Psoas muscle (tissue), 8 donors: ENCODE results near the gene KIAA1958. TPM values are rescaled to one million over a fixed set of nuclear protein-coding genes. Genes with fewer than 3 reads are reported as not detected.

Experiments used
- ATAC-seq, 4 donors: fragments of 200-7000 bp; cut with Tn5 transposase; one replicate each; pipeline ENCODE4 v1.9.1; 2020; ENCODE audit warnings: moderate library complexity in 3 of 4, mild to moderate bottlenecking in 2 of 4
- DNase-seq, 2 donors: peaks; one replicate each; pipeline ENCODE4 v3.0.0-alpha.2; 2020
- H3K27ac ChIP-seq: fragments of 200-600 bp; one replicate; pipeline ENCODE4 v1.8.0; 2022
- H3K27me3 ChIP-seq, 3 donors: fragments of 200-600 bp in 1 of 3; one replicate each; pipeline versions ENCODE4 v1.6.1 to v1.8.0; 2013 to 2022; ENCODE audit warnings: low read length in 2 of 3, mild to moderate bottlenecking in 2 of 3, moderate library complexity in 1 of 3; ENCODE audit not compliant: insufficient read depth in 3 of 3
- H3K36me3 ChIP-seq, 2 donors: fragments of 200-600 bp in 1 of 2; one replicate each; pipeline versions ENCODE4 v1.6.1 to v1.8.0; 2013 to 2022; ENCODE audit warnings: low read depth in 1 of 2, mild to moderate bottlenecking in 1 of 2, moderate library complexity in 1 of 2; ENCODE audit not compliant: insufficient read depth in 1 of 2
- H3K4me1 ChIP-seq: fragments of 200-600 bp; one replicate; pipeline ENCODE4 v1.8.0; 2022
- H3K4me3 ChIP-seq: fragments of 200-600 bp; one replicate; pipeline ENCODE4 v1.8.0; 2022; ENCODE audit warnings: mild to moderate bottlenecking
- H3K9me3 ChIP-seq: fragments of 200-600 bp; one replicate; pipeline ENCODE4 v1.8.0; 2022
- WGBS, 3 donors: extraction: QIAGEN DNeasy Blood & Tissue Kit; methylation state at CpG; one replicate each; pipeline versions ENCODE4 v1.1.6 to v1.1.7; 2013; 5-methylcytosine and 5-hydroxymethylcytosine counted together
- intact Hi-C, 2 donors: fragments of 100-400 bp; cut with DNase I; formaldehyde crosslinking; loops; one replicate each; pipeline versions ENCODE4 v1.11.0 to v1.14.2; 2022
- polyA plus RNA-seq, 3 donors: library from polyadenylated mRNA; stranded (reverse); fragments of 200-250 nt; gene quantifications; one replicate each; pipeline ENCODE4 v1.2.3, GENCODE V29; 2013
- total RNA-seq, 4 donors: library from RNA; stranded (reverse); fragmentation: NEBNext Ultra II Directional in 2 of 4; extraction: Animal tissue kit (Norgen Biotek cat#: 25700) in 2 of 4; gene quantifications; one replicate each; pipeline versions ENCODE4 v1.2.1 to v1.2.4, GENCODE V29; 2021 to 2023
- TF ChIP-seq, protein P1 (sequence below): fragments of 200-600 bp; IDR thresholded peaks from one replicate; pipeline ENCODE4 v1.8.0; 2022; ENCODE audit warnings: antibody characterized with exemption
- donor health status: healthy with polysubstance abuse.
- donor health status: DM: no; HTN: no; CAD: no; lungs with moderate emphysema.
- donor health status: Bipolar disorder and iron deficiency.
- donor health status: healthy.
- donor health status: DM: yes; HTN: yes; CAD: no.
- donor health status: DM: no; HTN: no; CAD: no.
- donor health status: DM: no; HTN: no; CAD: no.
- donor health status: DM: yes; HTN: yes; CAD: no.

KIAA1958 gene
- total and polyA plus RNA-seq, 7 donors = 0.56 to 4.1 (median 1.5) TPM

GRCh38 chr9:112516769-112517168 lies 30.1 kb downstream of the KIAA1958 start:
- no peaks in the 10 kb centered on the region for H3K9me3 ChIP-seq
- intact Hi-C loops = no loop called here
- DNase-seq (no peak), ATAC-seq (no peak)
- H3K27ac ChIP-seq = no peak overlapping the region
- no peaks in the 10 kb centered on the region for H3K36me3 ChIP-seq
- no peaks in the 10 kb centered on the region for H3K4me1 ChIP-seq
- no peak overlapping the region for H3K4me3 ChIP-seq
- TF ChIP-seq, protein P1, sequence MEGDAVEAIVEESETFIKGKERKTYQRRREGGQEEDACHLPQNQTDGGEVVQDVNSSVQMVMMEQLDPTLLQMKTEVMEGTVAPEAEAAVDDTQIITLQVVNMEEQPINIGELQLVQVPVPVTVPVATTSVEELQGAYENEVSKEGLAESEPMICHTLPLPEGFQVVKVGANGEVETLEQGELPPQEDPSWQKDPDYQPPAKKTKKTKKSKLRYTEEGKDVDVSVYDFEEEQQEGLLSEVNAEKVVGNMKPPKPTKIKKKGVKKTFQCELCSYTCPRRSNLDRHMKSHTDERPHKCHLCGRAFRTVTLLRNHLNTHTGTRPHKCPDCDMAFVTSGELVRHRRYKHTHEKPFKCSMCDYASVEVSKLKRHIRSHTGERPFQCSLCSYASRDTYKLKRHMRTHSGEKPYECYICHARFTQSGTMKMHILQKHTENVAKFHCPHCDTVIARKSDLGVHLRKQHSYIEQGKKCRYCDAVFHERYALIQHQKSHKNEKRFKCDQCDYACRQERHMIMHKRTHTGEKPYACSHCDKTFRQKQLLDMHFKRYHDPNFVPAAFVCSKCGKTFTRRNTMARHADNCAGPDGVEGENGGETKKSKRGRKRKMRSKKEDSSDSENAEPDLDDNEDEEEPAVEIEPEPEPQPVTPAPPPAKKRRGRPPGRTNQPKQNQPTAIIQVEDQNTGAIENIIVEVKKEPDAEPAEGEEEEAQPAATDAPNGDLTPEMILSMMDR = no peak
- H3K27me3 ChIP-seq = no peaks in the 10 kb centered on the region
- 87 to 92% (median 90%) methylated on average over 2 of the region's 2 CpGs for WGBS, 3 donors

DNA sequence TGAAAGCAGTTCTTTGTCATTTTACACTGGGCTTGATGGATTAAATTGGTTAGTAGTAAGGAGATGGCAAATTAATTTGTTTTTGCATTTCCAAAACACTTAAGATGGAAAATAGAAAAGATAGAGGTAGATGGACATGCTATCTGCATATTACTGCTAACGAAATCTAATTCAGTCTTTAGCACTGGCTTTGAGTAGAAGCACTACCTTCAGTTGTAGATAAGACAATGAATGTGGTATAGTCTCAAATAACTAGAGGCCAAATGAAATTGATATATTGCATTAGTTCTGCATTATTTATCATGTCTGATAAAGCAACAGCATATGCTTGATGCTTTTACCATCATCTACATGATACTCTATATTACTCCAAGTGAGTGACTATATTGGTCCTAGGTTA lies 33.4 kb downstream of the KIAA1958 start:
- DNase-seq = no peak
- intact Hi-C loops = no loop called here
- WGBS, 3 donors = 89 to 99% (median 97%) methylated on average over 1 of the region's 1 CpG

GRCh38 chr9:112520656-112521055 lies 34.0 kb downstream of the KIAA1958 start:
- ATAC-seq (no peak), DNase-seq (no peak)
- Histone ChIP-seq H3K27me3 (no peaks in the 10 kb centered on the region), H3K36me3 (no peaks in the 10 kb centered on the region), H3K27ac (no peak overlapping the region), H3K4me3 (no peak overlapping the region), H3K9me3 (no peaks in the 10 kb centered on the region), H3K4me1 (no peaks in the 10 kb centered on the region)
- 54 to 78% (median 57%) methylated on average over 3 of the region's 3 CpGs for WGBS, 3 donors
- TF ChIP-seq, protein P1 = no peak
- intact Hi-C loops = no loop called here

More for the DNA sequence above, 33.4 kb downstream of the KIAA1958 start:
- Histone ChIP-seq H3K4me3 (no peak overlapping the region), H3K4me1 (no peaks in the 10 kb centered on the region), H3K27me3 (no peaks in the 10 kb centered on the region), H3K36me3 (no peaks in the 10 kb centered on the region), H3K27ac (no peak overlapping the region), H3K9me3 (no peaks in the 10 kb centered on the region)
- no peak for ATAC-seq
- TF ChIP-seq, protein P1 = no peak

DNA sequence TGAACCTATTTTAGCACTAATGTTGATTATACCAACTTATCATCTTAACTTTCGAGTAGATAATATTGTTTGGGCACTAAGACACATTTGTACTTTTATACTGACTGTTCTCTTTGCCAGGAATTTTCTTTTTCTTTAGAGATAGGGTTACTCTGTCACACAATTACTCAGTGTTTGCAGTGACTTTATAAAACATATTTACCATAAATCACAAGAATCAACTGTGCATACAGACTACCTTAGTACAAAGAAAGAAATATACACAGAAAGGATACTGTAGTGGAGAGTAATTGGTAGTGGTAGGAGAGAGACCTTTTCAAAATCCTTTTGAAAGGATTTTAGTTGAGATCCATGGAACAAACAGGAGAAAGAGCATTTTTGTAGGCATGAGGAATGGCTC lies 40.3 kb downstream of the KIAA1958 start:
- TF ChIP-seq, protein P1 = no peak

GRCh38 chr9:112527959-112528358 lies 41.3 kb downstream of the KIAA1958 start:
- TF ChIP-seq, protein P1 = no peak
- 80 to 88% (median 83%) methylated on average over 2 of the region's 2 CpGs for WGBS, 3 donors
- Histone ChIP-seq H3K27me3 (no peaks in the 10 kb centered on the region), H3K9me3 (no peaks in the 10 kb centered on the region), H3K4me1 (no peaks in the 10 kb centered on the region), H3K4me3 (no peak overlapping the region), H3K36me3 (no peaks in the 10 kb centered on the region), H3K27ac (no peak overlapping the region)
- intact Hi-C loops = no loop called here
- DNase-seq = no peak
- ATAC-seq = no peak

More for the DNA sequence above, 40.3 kb downstream of the KIAA1958 start:
- Histone ChIP-seq H3K4me1 (no peaks in the 10 kb centered on the region), H3K4me3 (no peak overlapping the region), H3K27ac (no peak overlapping the region), H3K9me3 (no peaks in the 10 kb centered on the region), H3K27me3 (no peaks in the 10 kb centered on the region), H3K36me3 (no peaks in the 10 kb centered on the region)
- no peak for DNase-seq
- intact Hi-C loops = no loop called here
- whole genome bisulfite sequencing, 3 donors = 85 to 96% (median 90%) methylated on average over 1 of the region's 1 CpG
- ATAC-seq = no peak
